ENCODE data around the gene CUL1. TPM values are rescaled to one million over a fixed set of nuclear protein-coding genes. Genes with fewer than 3 reads are reported as not detected.

The CUL1 gene
- total RNA-seq, 1 experiment from 2014 or later: 72.3 TPM

DNA sequence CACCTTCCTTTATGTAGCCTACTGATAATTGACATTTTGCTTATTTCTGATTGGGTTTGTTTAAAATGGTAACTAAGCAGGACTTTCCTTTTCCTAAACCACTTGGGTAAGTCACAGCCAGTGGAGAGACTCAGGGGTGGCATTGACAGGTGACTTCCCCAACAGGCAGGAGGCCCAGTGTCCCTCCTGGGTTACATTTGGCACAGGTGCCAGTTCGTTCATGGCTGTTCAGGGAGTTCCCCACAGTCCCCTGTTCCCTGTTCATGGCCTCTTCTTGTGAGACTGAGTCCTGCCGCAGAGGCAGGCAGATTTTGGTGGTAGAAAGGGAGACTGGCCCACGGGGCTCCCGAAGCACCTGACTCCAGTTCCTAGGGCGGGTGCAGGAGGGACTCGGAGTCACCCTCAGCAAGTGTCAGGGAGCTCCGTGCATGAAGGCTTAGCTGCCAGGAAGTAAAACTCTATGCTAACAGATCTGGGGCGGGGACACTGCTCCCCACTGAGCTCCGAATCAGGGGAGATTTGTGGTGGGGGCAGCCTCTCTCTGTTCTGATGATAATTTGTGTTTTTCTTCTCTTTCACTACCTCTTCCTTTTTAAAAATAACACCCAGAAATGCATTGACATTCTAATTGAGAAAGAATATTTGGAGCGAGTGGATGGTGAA is 101.3 kb downstream of the CUL1 start:
- H3K9ac ChIP-seq (ENCODE audit: extremely low read depth, insufficient read length, low read length): no peak overlapping the region
- H3K9me3 ChIP-seq (ENCODE audit: control insufficient read depth, low read depth, low read length): no peaks in the 10 kb centered on the region
- H3K4me3 Mint-ChIP-seq: no peak overlapping the region
- H3K27me3 Mint-ChIP-seq (ENCODE audit: low read depth): no peaks in the 10 kb centered on the region
- H3K79me2 ChIP-seq (ENCODE audit: insufficient read depth, low read length): no peaks in the 10 kb centered on the region
- H4K91ac ChIP-seq (ENCODE audit: insufficient read length, low read depth, low read length): no peak overlapping the region
- no peak overlapping the region for H3K4me2 ChIP-seq (ENCODE audit: insufficient read depth, insufficient read length, low read length)
- H2BK20ac ChIP-seq (ENCODE audit: low read depth, low read length, poor library complexity, severe bottlenecking): no peak overlapping the region
- no peak overlapping the region for H3T11ph ChIP-seq (ENCODE audit: low read length)
- no peak overlapping the region for H4K5ac ChIP-seq (ENCODE audit: insufficient read length, low read depth, low read length)
- H2BK120ac ChIP-seq (ENCODE audit: low read depth, low read length, poor library complexity, severe bottlenecking): no peak overlapping the region
- H3K4ac ChIP-seq (ENCODE audit: low read depth, low read length): no peak overlapping the region
- H3K9me3 Mint-ChIP-seq: peaks cover 5 to 12% of the 10 kb centered on the region in 2 experiments; a peak in 4 of 5 replicates
- peaks cover 5% of the 10 kb centered on the region for H3K4me1 ChIP-seq (ENCODE audit: insufficient read depth, low read length)
- no peak overlapping the region for H3K23ac ChIP-seq (ENCODE audit: insufficient read length, low read depth, low read length)
- DNase-seq: peak; percentile 49
- H3K14ac ChIP-seq (ENCODE audit: insufficient read depth, low read length): no peak overlapping the region
- H2AK5ac ChIP-seq (ENCODE audit: insufficient read length, low read length): no peak overlapping the region
- H4K8ac ChIP-seq (replicated peaks; ENCODE audit: insufficient read length, low read depth, low read length): no peak overlapping the region
- H3K79me1 ChIP-seq (ENCODE audit: insufficient read depth, low read depth, low read length, poor library complexity, severe bottlenecking): no peaks in the 10 kb centered on the region
- no peak overlapping the region for H2BK5ac ChIP-seq (ENCODE audit: insufficient read length, low read length)
- peaks cover 17 to 19% of the 10 kb centered on the region in 2 experiments for H3K4me1 Mint-ChIP-seq
- no peak overlapping the region for H3K56ac ChIP-seq (ENCODE audit: insufficient read length, low read depth, low read length)
- H3K36me3 Mint-ChIP-seq (ENCODE audit: insufficient read depth in 1 of 3, low read depth in 3 of 3): peaks cover 46 to 76% (median 68%) of the 10 kb centered on the region in 3 experiments
- H3K18ac ChIP-seq (ENCODE audit: insufficient read length, low read depth, low read length): no peak overlapping the region
- no peaks in the 10 kb centered on the region for H3K23me2 ChIP-seq (ENCODE audit: insufficient read length, low read depth, low read length, poor library complexity, severe bottlenecking)
- TF ChIP-seq, protein P1, sequence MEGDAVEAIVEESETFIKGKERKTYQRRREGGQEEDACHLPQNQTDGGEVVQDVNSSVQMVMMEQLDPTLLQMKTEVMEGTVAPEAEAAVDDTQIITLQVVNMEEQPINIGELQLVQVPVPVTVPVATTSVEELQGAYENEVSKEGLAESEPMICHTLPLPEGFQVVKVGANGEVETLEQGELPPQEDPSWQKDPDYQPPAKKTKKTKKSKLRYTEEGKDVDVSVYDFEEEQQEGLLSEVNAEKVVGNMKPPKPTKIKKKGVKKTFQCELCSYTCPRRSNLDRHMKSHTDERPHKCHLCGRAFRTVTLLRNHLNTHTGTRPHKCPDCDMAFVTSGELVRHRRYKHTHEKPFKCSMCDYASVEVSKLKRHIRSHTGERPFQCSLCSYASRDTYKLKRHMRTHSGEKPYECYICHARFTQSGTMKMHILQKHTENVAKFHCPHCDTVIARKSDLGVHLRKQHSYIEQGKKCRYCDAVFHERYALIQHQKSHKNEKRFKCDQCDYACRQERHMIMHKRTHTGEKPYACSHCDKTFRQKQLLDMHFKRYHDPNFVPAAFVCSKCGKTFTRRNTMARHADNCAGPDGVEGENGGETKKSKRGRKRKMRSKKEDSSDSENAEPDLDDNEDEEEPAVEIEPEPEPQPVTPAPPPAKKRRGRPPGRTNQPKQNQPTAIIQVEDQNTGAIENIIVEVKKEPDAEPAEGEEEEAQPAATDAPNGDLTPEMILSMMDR (conservative IDR thresholded peaks at IDR 0.05): no peak
- no CpG with 5 or more reads among the region's 10 CpGs for WGBS (ENCODE audit: extremely low coverage, insufficient read length, low lambda C conversion rate)
- H3K27ac Mint-ChIP-seq: peak overlapping the region; percentile 13 to 95 (median 38); a peak in 4 of 7 replicates
- no peaks in the 10 kb centered on the region for H3K27me3 ChIP-seq (ENCODE audit: insufficient read depth, low read length)
- H2AFZ ChIP-seq (ENCODE audit: low read length): no peak overlapping the region
- H4K20me1 ChIP-seq (ENCODE audit: control insufficient read depth, insufficient read depth, insufficient read length): no peaks in the 10 kb centered on the region
- no peak overlapping the region for H2BK15ac ChIP-seq (ENCODE audit: low read depth, low read length)
- H3K27ac ChIP-seq (ENCODE audit: insufficient read length, low read depth, low read length): no peak overlapping the region
- no peak overlapping the region for H2BK12ac ChIP-seq (ENCODE audit: insufficient read length, low read depth, low read length)
